Measurements from ENCODE around the gene TOMM70. TPM values are rescaled to one million over a fixed set of nuclear protein-coding genes. Genes with fewer than 3 reads are reported as not detected.

The TOMM70 gene
- total and polyA plus RNA-seq, 2 of the 13 experiments (the other 11 are each of a cell fraction or from before 2014, with no cell fraction given), result 27.0 to 77.2 TPM

- TF ChIP-seq ZNF496 (CRISPR knock-in tag; IDR thresholded peaks at IDR 0.05; ENCODE audit: insufficient replicate concordance) (no peak), NKX3-1 (CRISPR knock-in tag; IDR thresholded peaks at IDR 0.05) (peak; percentile 48; the same call in 1 of the 2 replicates), PPARG (CRISPR knock-in tag; conservative IDR thresholded peaks at IDR 0.05) (peak; percentile 95), ARNT (IDR thresholded peaks at IDR 0.05) (no peak), ZNF720 (CRISPR knock-in tag; IDR thresholded peaks at IDR 0.05) (no peak), CCAR2 (optimal IDR thresholded peaks at IDR 0.05; ENCODE audit: low read depth, low read length) (no peak), RXRB (CRISPR knock-in tag; IDR thresholded peaks at IDR 0.05; ENCODE audit: borderline replicate concordance) (peak; percentile 78; the same call in 1 of the 2 replicates), CBFB (CRISPR knock-in tag; IDR thresholded peaks at IDR 0.05) (peak; percentile 17; the same call in 1 of the 2 replicates), REXO4 (CRISPR knock-in tag; IDR thresholded peaks at IDR 0.05; ENCODE audit: borderline replicate concordance) (no peak), TBL1XR1 (IDR thresholded peaks at IDR 0.05; ENCODE audit: borderline replicate concordance, low read length, partially characterized antibody) (no peak), PCBP2 (optimal IDR thresholded peaks at IDR 0.05; ENCODE audit: low read depth, low read length, poor library complexity, severe bottlenecking) (no peak), PHB2 (IDR thresholded peaks at IDR 0.05; ENCODE audit: partially characterized antibody) (no peak), TIGD3 (CRISPR knock-in tag; IDR thresholded peaks at IDR 0.05; ENCODE audit: borderline replicate concordance) (peak; percentile 29; the same call in 1 of the 2 replicates), NFIC (IDR thresholded peaks at IDR 0.05; ENCODE audit: low read length) (peak; percentile 76), ZSCAN20 (CRISPR knock-in tag; IDR thresholded peaks at IDR 0.05; ENCODE audit: borderline replicate concordance) (peak; percentile 93; the same call in 1 of the 2 replicates), ZNF44 (CRISPR knock-in tag; IDR thresholded peaks at IDR 0.05) (no peak), RARG (CRISPR knock-in tag; IDR thresholded peaks at IDR 0.05; ENCODE audit: low read depth) (no peak)
- TF ChIP-seq, protein P1, sequence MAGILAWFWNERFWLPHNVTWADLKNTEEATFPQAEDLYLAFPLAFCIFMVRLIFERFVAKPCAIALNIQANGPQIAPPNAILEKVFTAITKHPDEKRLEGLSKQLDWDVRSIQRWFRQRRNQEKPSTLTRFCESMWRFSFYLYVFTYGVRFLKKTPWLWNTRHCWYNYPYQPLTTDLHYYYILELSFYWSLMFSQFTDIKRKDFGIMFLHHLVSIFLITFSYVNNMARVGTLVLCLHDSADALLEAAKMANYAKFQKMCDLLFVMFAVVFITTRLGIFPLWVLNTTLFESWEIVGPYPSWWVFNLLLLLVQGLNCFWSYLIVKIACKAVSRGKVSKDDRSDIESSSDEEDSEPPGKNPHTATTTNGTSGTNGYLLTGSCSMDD (CRISPR knock-in tag; IDR thresholded peaks at IDR 0.05), result no peak
- TF ChIP-seq, protein P2, sequence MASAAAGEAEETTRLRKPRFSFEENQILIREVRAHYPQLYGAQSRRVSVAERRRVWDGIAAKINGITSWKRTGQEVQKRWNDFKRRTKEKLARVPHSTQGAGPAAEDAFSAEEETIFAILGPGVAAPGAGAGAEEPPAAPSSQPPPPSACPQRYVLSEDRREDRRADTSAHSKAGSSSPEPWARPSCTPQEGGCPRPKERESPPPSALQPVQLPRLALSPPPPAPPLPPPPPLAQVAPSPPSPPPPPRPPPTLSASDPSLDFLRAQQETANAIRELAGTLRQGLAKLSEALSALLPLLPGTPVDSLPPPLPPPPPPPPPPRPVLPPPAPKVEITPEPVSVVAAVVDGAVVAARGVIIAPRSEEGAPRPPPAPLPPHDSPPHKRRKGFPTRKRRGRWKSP (CRISPR knock-in tag; IDR thresholded peaks at IDR 0.05), result peak; percentile 80; the same call in 1 of the 2 replicates
- TF ChIP-seq, protein P3, sequence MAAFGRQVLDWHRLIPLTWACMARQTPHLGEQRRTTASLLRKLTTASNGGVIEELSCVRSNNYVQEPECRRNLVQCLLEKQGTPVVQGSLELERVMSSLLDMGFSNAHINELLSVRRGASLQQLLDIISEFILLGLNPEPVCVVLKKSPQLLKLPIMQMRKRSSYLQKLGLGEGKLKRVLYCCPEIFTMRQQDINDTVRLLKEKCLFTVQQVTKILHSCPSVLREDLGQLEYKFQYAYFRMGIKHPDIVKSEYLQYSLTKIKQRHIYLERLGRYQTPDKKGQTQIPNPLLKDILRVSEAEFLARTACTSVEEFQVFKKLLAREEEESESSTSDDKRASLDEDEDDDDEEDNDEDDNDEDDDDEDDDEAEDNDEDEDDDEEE (CRISPR knock-in tag; IDR thresholded peaks at IDR 0.05), result no peak; the same call in 1 of the 2 replicates
- TF ChIP-seq, protein P4, sequence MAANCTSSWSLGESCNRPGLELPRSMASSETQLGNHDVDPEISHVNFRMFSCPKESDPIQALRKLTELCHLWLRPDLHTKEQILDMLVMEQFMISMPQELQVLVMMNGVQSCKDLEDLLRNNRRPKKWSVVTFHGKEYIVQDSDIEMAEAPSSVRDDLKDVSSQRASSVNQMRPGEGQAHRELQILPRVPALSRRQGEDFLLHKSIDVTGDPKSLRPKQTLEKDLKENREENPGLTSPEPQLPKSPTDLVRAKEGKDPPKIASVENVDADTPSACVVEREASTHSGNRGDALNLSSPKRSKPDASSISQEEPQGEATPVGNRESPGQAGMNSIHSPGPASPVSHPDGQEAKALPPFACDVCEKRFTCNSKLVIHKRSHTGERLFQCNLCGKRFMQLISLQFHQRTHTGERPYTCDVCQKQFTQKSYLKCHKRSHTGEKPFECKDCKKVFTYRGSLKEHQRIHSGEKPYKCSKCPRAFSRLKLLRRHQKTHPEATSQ (CRISPR knock-in tag; IDR thresholded peaks at IDR 0.05; ENCODE audit: borderline replicate concordance), result no peak; the same call in 1 of the 2 replicates
- TF ChIP-seq, protein P5, sequence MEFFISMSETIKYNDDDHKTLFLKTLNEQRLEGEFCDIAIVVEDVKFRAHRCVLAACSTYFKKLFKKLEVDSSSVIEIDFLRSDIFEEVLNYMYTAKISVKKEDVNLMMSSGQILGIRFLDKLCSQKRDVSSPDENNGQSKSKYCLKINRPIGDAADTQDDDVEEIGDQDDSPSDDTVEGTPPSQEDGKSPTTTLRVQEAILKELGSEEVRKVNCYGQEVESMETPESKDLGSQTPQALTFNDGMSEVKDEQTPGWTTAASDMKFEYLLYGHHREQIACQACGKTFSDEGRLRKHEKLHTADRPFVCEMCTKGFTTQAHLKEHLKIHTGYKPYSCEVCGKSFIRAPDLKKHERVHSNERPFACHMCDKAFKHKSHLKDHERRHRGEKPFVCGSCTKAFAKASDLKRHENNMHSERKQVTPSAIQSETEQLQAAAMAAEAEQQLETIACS (CRISPR knock-in tag; IDR thresholded peaks at IDR 0.05), result peak; percentile 19
These were observed at the start of gene TOMM70, which contains the start of gene LNP1 (continued) for GRCh38 chr3:100400780-100401673.
